HG03097 (cell line): Measurements from ENCODE around the gene SLC39A2.
"Not testable (repeated sequence)": the region's sequence is repeated elsewhere in the genome, so short reads cannot be mapped to it uniquely, and the experiment has no call there.

Source experiments
- ATAC-seq: cut with Tn5 transposase; IDR thresholded peaks from one replicate; pipeline ENCODE4 v1.9.1; 2021; ENCODE audit not compliant: unreplicated experiment, low FRiP score

The SLC39A2 gene

GRCh38 chr14:21024585-21025370 is 25.7 kb downstream of the SLC39A2 start, which contains the start of gene NDRG2:
Gene NDRG2, minus strand, starts transcription at chr14:21025061. Its CDS starts 1,746 bp downstream, at chr14:21023315.
- ATAC-seq: no peak

GRCh38 chr14:21025371-21026273 is 26.5 kb downstream of the SLC39A2 start:
- no peak for ATAC-seq

GRCh38 chr14:21026274-21026987 is 27.3 kb downstream of the SLC39A2 start:
- no peak for ATAC-seq

DNA sequence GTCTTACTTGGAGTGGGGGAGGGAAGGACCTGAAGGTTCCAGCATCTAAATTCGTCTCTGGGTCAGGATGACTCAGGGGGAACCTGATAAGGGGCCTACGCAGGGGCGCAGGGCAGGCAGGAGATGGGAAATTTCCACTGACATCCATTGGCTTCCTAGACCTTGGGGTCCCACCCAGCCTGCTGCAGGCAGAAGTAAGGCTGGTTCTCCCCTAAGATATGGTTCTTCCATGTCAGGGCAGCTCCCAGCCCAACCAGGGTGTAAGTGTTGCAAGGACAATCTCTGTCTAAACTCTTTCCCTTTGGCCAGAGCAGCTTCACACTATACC is 27.9 kb downstream of the SLC39A2 start:
- no peak for ATAC-seq

- ATAC-seq: no peak
Observed at GRCh38 chr14:21029917-21030316, 30.8 kb downstream of the SLC39A2 start, which contains the start of gene TPPP2. Gene TPPP2, plus strand, starts transcription at chr14:21030217. Its CDS starts 365 bp downstream, at chr14:21030582.

- no peak for ATAC-seq
Observed at GRCh38 chr14:21030531-21030930, 31.4 kb downstream of the SLC39A2 start.

GRCh38 chr14:21032326-21033132 is 33.4 kb downstream of the SLC39A2 start:
- ATAC-seq: no peak

DNA sequence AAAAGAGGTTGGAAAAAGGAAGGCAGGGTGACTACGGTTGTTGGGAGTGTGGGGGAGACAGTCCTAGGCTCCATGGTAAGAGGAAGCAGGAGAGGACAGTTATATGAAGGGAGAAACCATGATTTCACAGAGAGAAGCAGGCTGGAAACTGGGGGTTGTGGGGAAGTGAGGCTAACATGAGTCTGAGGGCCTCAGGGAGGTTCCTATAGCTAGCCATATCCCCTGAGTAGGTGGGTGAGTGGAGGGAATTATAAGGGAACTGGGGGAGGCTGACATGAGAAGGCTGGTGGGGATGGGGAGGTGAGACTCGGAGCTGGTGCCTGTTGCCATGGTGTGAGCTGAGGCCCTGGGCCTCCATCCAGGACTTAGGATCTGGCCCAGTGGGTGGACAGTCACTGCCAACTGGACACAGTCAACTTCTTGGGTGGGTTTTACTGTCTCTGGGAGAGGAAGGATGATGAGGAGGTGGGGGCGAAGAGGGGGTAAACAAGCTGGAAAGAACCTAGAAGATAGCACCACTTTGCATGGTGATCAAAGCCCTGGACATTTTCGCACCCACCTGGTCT is 34.1 kb downstream of the SLC39A2 start:
- no peak for ATAC-seq

- no peak for ATAC-seq
Observed at GRCh38 chr14:21034707-21035106, 35.6 kb downstream of the SLC39A2 start, which contains the start of gene RNASE13. Gene RNASE13, minus strand, starts transcription at chr14:21034807. Its CDS starts 519 bp downstream, at chr14:21034288.

GRCh38 chr14:21036751-21037150 is 37.7 kb downstream of the SLC39A2 start:
- ATAC-seq: no peak

GRCh38 chr14:21037156-21037555 is 38.1 kb downstream of the SLC39A2 start:
- no peak for ATAC-seq

DNA sequence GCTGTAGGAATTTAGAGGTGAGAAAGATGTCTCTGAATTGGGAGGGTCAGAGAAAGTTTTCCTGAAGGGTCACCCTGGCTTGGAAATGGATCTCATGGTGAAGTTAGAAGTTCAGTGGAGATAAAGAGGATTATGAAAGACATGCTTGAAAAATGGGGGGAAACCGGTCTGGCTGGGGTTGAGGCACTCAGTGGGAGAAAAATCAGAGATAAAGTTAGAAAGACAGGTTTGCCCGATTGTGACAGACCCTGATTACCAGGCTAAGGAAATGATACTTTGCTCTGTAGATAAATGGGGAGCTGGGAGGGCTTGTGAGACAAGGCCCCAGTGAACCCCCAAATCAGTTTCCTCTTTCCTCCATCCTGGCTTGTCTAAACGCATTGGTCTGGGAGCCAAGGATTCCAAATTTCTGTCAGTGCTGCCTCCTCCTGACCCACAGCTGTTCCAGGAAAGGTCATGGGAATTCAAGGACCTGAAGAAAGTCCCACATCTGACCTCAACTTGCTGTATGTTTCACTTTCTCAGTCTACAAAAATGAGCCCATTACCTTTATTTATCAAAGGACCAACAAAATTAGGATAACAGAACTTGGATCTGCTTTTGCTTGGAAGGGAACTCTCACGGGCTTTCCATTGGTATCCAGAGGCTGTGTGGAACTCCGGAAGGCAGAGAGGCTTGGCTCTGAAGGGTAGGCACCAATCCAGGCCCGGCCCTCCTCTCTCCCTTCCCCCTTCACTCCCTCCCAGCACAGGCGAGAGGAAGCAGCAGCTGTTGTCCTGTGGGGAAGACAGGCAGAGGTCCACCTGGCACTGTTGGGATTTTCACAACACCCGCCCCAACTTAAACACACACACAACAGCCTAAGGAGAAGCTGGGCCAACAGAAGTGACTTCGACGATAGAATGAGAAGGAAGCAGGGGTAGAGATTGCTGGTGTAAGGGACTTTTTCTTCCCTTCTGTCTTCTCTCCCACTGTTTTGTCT is 39.6 kb downstream of the SLC39A2 start:
- ATAC-seq: no peak

GRCh38 chr14:21039585-21040369 is 40.7 kb downstream of the SLC39A2 start:
- ATAC-seq: no peak

DNA sequence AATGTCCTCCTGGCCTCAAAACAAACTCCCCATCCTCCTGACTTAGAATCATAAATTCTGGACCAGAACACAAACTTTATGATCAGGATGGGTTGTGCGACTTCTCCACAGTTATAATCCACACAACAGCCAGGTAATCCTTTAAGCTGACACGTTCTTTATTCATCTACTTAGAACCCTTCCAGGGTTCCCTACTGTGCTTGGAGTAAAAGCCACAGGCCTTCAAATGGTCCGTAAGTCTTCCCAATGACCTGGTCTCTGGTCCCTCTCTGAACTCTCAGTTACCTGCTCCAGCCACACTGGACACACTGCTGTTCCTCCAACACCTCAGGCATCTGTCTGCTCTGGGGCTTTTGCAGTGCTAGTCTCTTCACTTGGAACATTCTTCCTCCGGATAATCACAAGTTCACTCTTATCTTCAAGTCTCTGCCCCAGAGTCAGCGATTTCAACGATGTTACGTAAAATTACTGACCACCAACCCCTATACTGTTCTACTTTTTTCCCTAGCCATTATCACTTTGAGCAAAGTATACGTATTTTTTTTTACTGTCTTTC is 41.4 kb downstream of the SLC39A2 start:
- no peak for ATAC-seq

GRCh38 chr14:21040941-21041340 is 41.8 kb downstream of the SLC39A2 start:
- not testable (repeated sequence) for ATAC-seq

- ATAC-seq: no peak
Observed at GRCh38 chr14:21041676-21042433, 42.8 kb downstream of the SLC39A2 start, which contains the start of gene RNASE7. Gene RNASE7, plus strand, starts transcription at chr14:21042362. Its CDS starts 631 bp downstream, at chr14:21042993.

DNA sequence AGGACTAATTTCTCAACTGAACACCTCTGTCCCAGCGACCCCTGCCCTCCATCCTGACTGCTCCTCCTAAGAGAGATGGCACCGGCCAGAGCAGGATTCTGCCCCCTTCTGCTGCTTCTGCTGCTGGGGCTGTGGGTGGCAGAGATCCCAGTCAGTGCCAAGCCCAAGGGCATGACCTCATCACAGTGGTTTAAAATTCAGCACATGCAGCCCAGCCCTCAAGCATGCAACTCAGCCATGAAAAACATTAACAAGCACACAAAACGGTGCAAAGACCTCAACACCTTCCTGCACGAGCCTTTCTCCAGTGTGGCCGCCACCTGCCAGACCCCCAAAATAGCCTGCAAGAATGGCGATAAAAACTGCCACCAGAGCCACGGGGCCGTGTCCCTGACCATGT is 43.8 kb downstream of the SLC39A2 start:
- ATAC-seq: no peak
